ENCODE measurements around the gene FMNL2.

The FMNL2 gene

GRCh38 chr2:152376385-152376784 lies 41.4 kb downstream of the FMNL2 start:
- TF ChIP-seq CTCF (IDR thresholded peaks at IDR 0.05), result no peak
- H3K36me3 ChIP-seq, result no peaks in the 10 kb centered on the region
- H3K27me3 ChIP-seq, result no peaks in the 10 kb centered on the region
- no peaks in the 10 kb centered on the region for H3K4me1 ChIP-seq (ENCODE audit: control insufficient read depth in 1 of 2, insufficient read depth in 1 of 2, low read depth in 1 of 2, low read length in 1 of 2)
- H3K4me3 ChIP-seq (ENCODE audit: low read depth in 1 of 2, low read length in 1 of 2), result no peak overlapping the region
- no peak overlapping the region for H3K27ac ChIP-seq
- H3K9me3 ChIP-seq, result no peaks in the 10 kb centered on the region

- no peak overlapping the region for H3K27ac ChIP-seq
- no peak overlapping the region for H3K4me3 ChIP-seq (ENCODE audit: low read depth in 1 of 2, low read length in 1 of 2)
- no peaks in the 10 kb centered on the region for H3K4me1 ChIP-seq (ENCODE audit: control insufficient read depth in 1 of 2, insufficient read depth in 1 of 2, low read depth in 1 of 2, low read length in 1 of 2)
- no peaks in the 10 kb centered on the region for H3K27me3 ChIP-seq
- no peaks in the 10 kb centered on the region for H3K9me3 ChIP-seq
- no peaks in the 10 kb centered on the region for H3K36me3 ChIP-seq
- no peak for TF ChIP-seq CTCF (IDR thresholded peaks at IDR 0.05)
Observed at GRCh38 chr2:152376968-152377367, 42.0 kb downstream of the FMNL2 start.

- Histone ChIP-seq H3K9me3 (no peaks in the 10 kb centered on the region), H3K4me3 (ENCODE audit: low read depth in 1 of 2, low read length in 1 of 2) (no peak overlapping the region), H3K36me3 (no peaks in the 10 kb centered on the region), H3K4me1 (ENCODE audit: control insufficient read depth in 1 of 2, insufficient read depth in 1 of 2, low read depth in 1 of 2, low read length in 1 of 2) (no peaks in the 10 kb centered on the region), H3K27me3 (no peaks in the 10 kb centered on the region), H3K27ac (no peak overlapping the region)
- no peak for TF ChIP-seq CTCF (IDR thresholded peaks at IDR 0.05)
Observed at GRCh38 chr2:152379089-152379488, 44.1 kb downstream of the FMNL2 start.

- H3K4me1 ChIP-seq (ENCODE audit: control insufficient read depth in 1 of 2, insufficient read depth in 1 of 2, low read depth in 1 of 2, low read length in 1 of 2), result no peaks in the 10 kb centered on the region
- no peaks in the 10 kb centered on the region for H3K36me3 ChIP-seq
- TF ChIP-seq CTCF (IDR thresholded peaks at IDR 0.05), result no peak
- H3K9me3 ChIP-seq, result no peaks in the 10 kb centered on the region
- no peak overlapping the region for H3K4me3 ChIP-seq (ENCODE audit: low read depth in 1 of 2, low read length in 1 of 2)
- H3K27ac ChIP-seq, result no peak overlapping the region
- no peaks in the 10 kb centered on the region for H3K27me3 ChIP-seq
Observed at GRCh38 chr2:152380261-152381055, 45.5 kb downstream of the FMNL2 start.

- Histone ChIP-seq H3K9me3 (no peaks in the 10 kb centered on the region), H3K36me3 (no peaks in the 10 kb centered on the region), H3K4me3 (ENCODE audit: low read depth in 1 of 2, low read length in 1 of 2) (no peak overlapping the region), H3K4me1 (ENCODE audit: control insufficient read depth in 1 of 2, insufficient read depth in 1 of 2, low read depth in 1 of 2, low read length in 1 of 2) (no peaks in the 10 kb centered on the region), H3K27me3 (no peaks in the 10 kb centered on the region), H3K27ac (no peak overlapping the region)
- TF ChIP-seq CTCF (IDR thresholded peaks at IDR 0.05), result no peak
Observed at GRCh38 chr2:152383702-152384101, 48.7 kb downstream of the FMNL2 start.

Data from neutrophil (primary cell).